ENCODE data around the gene GMEB2. TPM values are rescaled to one million over a fixed set of nuclear protein-coding genes. Genes with fewer than 3 reads are reported as not detected.
A peak's percentile ranks its signal among the peaks of the same experiment; 100 is the strongest.

Gene GMEB2
- polyA plus RNA-seq (2012; rRNA removed): 5.6 and 6.5 TPM in 2 replicates
- polyA plus RNA-seq (2012; cell fraction: cytosol; rRNA removed): 3.2 and 4.9 TPM in 2 replicates
- polyA plus RNA-seq (2012; cell fraction: nucleus; rRNA removed): 9.9 and 10.9 TPM in 2 replicates

GRCh38 chr20:63626424-63627128, at the start of gene GMEB2:
Gene GMEB2, minus strand, starts transcription at chr20:63627101. Its CDS starts 7,704 bp downstream, at chr20:63619397.
- Histone ChIP-seq H3K9me2 (no peaks in the 10 kb centered on the region), H3K27ac (ENCODE audit: low read depth in 2 of 2, low read length in 1 of 2) (peak within 1 kb of the TSS; percentile 58 to 90), H4K20me1 (ENCODE audit: insufficient read depth) (no peaks in the 10 kb centered on the region), H2AFZ (ENCODE audit: low read depth) (no peak within 1 kb of the TSS), H3K4me2 (peak within 1 kb of the TSS; percentile 98), H3K27me3 (ENCODE audit: insufficient read depth) (no peaks in the 10 kb centered on the region), H3K9me3 (no peaks in the 10 kb centered on the region), H3K36me3 (replicated peaks in 1 of 2; ENCODE audit: control insufficient read depth in 1 of 2, insufficient read depth in 2 of 2, low read length in 1 of 2) (no peaks in the 10 kb centered on the region), H3K79me2 (ENCODE audit: insufficient read depth) (peaks cover 56% of the 10 kb centered on the region), H3F3A (replicated peaks; ENCODE audit: insufficient read depth) (no peaks in the 10 kb centered on the region), H3K4me1 (ENCODE audit: control insufficient read depth in 1 of 2, insufficient read depth in 2 of 2, low read depth in 1 of 2, low read length in 1 of 2) (peaks cover 6 to 8% of the 10 kb centered on the region in 2 experiments; a peak in 2 of 4 replicates), H3K9ac (peak within 1 kb of the TSS; percentile 96), H3K4me3 (ENCODE audit: low read depth in 2 of 2, low read length in 1 of 2) (peak within 1 kb of the TSS; percentile 76 to 93)
- CTCF ChIA-PET: interaction anchor here (0.8 to 1.4 kb wide), 6 partner anchors 9 to 354 kb away, joined by 3 to 5 read pairs (median 4); partner anchors contain the start of gene PRPF6
- peak; percentile 95 for DNase-seq
- POLR2A ChIA-PET: interaction anchor here (0.6 to 1.6 kb wide), 5 partner anchors 15 to 353 kb away, joined by 3 to 8 read pairs (median 4); partner anchors contain the start of genes HELZ2, PPDPF, RTEL1 and SAMD10
- no CpG with 5 or more reads among the region's 114 CpGs for WGBS (ENCODE audit: low lambda C conversion rate)
- TF ChIP-seq EP300 (IDR thresholded peaks at IDR 0.05; ENCODE audit: borderline replicate concordance in 1 of 2, low read depth in 1 of 2, low read length in 1 of 2): peak in 1 of 2 experiments; percentile 37; a peak in 1 of 4 replicates
- TF ChIP-seq RXRA (IDR thresholded peaks at IDR 0.05; ENCODE audit: borderline replicate concordance, low read depth): no peak
- TF ChIP-seq YY1 (IDR thresholded peaks at IDR 0.05; ENCODE audit: low read depth): peak; percentile 65; the same call in 1 of the 2 replicates
- TF ChIP-seq CHD2 (IDR thresholded peaks at IDR 0.05; ENCODE audit: low read length, partially characterized antibody): peak; percentile 31
- TF ChIP-seq TAF1 (IDR thresholded peaks at IDR 0.05; ENCODE audit: borderline replicate concordance, low read depth, low read length): peak; percentile 32; the same call in 1 of the 2 replicates

- no peaks in the 10 kb centered on the region for H3K27me3 ChIP-seq (ENCODE audit: insufficient read depth)
- H3K9me3 ChIP-seq: no peaks in the 10 kb centered on the region
- H3F3A ChIP-seq (replicated peaks; ENCODE audit: insufficient read depth): no peaks in the 10 kb centered on the region
- no peak overlapping the region for H2AFZ ChIP-seq (ENCODE audit: low read depth)
- CTCF ChIA-PET: no interaction called here
- H3K4me2 ChIP-seq: no peak overlapping the region
- H3K9me2 ChIP-seq: no peaks in the 10 kb centered on the region
- WGBS (ENCODE audit: low lambda C conversion rate): 91% methylated on average over 18 of the region's 20 CpGs
- H3K4me1 ChIP-seq (ENCODE audit: control insufficient read depth in 1 of 2, insufficient read depth in 2 of 2, low read depth in 1 of 2, low read length in 1 of 2): no peaks in the 10 kb centered on the region
- no peak overlapping the region for H3K4me3 ChIP-seq (ENCODE audit: low read depth in 2 of 2, low read length in 1 of 2)
- POLR2A ChIA-PET: no interaction called here
- H3K9ac ChIP-seq: no peak overlapping the region
- H3K27ac ChIP-seq (ENCODE audit: low read depth in 2 of 2, low read length in 1 of 2): no peak overlapping the region
- no peaks in the 10 kb centered on the region for H4K20me1 ChIP-seq (ENCODE audit: insufficient read depth)
- H3K36me3 ChIP-seq (replicated peaks in 1 of 2; ENCODE audit: control insufficient read depth in 1 of 2, insufficient read depth in 2 of 2, low read length in 1 of 2): peaks cover under 1 to 14% of the 10 kb centered on the region in 2 experiments
- no peak for DNase-seq
- H3K79me2 ChIP-seq (ENCODE audit: insufficient read depth): no peaks in the 10 kb centered on the region
- TF ChIP-seq NFIC (IDR thresholded peaks at IDR 0.05; ENCODE audit: borderline replicate concordance) (no peak), MXI1 (IDR thresholded peaks at IDR 0.05; ENCODE audit: low read depth, low read length) (no peak), EP300 (IDR thresholded peaks at IDR 0.05; ENCODE audit: borderline replicate concordance in 1 of 2, low read depth in 1 of 2, low read length in 1 of 2) (no peak), NRF1 (IDR thresholded peaks at IDR 0.05; ENCODE audit: low read depth, low read length) (no peak), MEF2A (IDR thresholded peaks at IDR 0.05; ENCODE audit: borderline replicate concordance, low read depth) (no peak), TAF1 (IDR thresholded peaks at IDR 0.05; ENCODE audit: borderline replicate concordance, low read depth, low read length) (no peak), YY1 (IDR thresholded peaks at IDR 0.05; ENCODE audit: low read depth) (no peak), MAX (IDR thresholded peaks at IDR 0.05; ENCODE audit: low read depth) (no peak), JUND (IDR thresholded peaks at IDR 0.05) (no peak), ELF1 (IDR thresholded peaks at IDR 0.05) (no peak), USF2 (IDR thresholded peaks at IDR 0.05; ENCODE audit: borderline replicate concordance, low read depth, low read length) (no peak), IRF3 (IDR thresholded peaks at IDR 0.05; ENCODE audit: low read depth, low read length) (no peak), RAD21 (IDR thresholded peaks at IDR 0.05; ENCODE audit: low read length) (no peak), PBX3 (IDR thresholded peaks at IDR 0.05) (no peak), USF1 (IDR thresholded peaks at IDR 0.05; ENCODE audit: borderline replicate concordance, low read depth) (no peak), CTCF (IDR thresholded peaks at IDR 0.05) (no peak)
These were observed 48.9 kb upstream of the GMEB2 start for GRCh38 chr20:63675681-63676368.
